RWPE1 (cell line): ENCODE measurements around the gene SLC37A3.
A peak's percentile ranks its signal among the peaks of the same experiment; 100 is the strongest.

ENCODE experiments used
- CTCF ChIA-PET: fragments of 350-600 bp; sonication (Branson Sonifier 250); formaldehyde crosslinking; extraction: SDS; loops from one replicate; lab custom pipeline; 2021; lab: Yijun Ruan, JAX
- POLR2A ChIA-PET: fragments of 400-600 bp; formaldehyde crosslinking; extraction: SDS; loops from one replicate; lab custom pipeline; 2020; ENCODE audit warnings: antibody characterized with exemption; ENCODE audit not compliant: low non-redundant PET; lab: Yijun Ruan, JAX
- DNase-seq: peaks from one replicate; pipeline ENCODE4 v3.0.0; 2012; ENCODE audit warnings: low spot score
- H3K27ac ChIP-seq: fragments of 450-650 bp; 2 replicates; pipeline ENCODE4 v1.5.1; 2017
- TF ChIP-seq, protein P1 (sequence below): fragments of 450-650 bp; conservative IDR thresholded peaks from 2 replicates; pipeline ENCODE4 v1.5.1; 2017; ENCODE audit warnings: low read depth, mild to moderate bottlenecking

Gene SLC37A3

DNA sequence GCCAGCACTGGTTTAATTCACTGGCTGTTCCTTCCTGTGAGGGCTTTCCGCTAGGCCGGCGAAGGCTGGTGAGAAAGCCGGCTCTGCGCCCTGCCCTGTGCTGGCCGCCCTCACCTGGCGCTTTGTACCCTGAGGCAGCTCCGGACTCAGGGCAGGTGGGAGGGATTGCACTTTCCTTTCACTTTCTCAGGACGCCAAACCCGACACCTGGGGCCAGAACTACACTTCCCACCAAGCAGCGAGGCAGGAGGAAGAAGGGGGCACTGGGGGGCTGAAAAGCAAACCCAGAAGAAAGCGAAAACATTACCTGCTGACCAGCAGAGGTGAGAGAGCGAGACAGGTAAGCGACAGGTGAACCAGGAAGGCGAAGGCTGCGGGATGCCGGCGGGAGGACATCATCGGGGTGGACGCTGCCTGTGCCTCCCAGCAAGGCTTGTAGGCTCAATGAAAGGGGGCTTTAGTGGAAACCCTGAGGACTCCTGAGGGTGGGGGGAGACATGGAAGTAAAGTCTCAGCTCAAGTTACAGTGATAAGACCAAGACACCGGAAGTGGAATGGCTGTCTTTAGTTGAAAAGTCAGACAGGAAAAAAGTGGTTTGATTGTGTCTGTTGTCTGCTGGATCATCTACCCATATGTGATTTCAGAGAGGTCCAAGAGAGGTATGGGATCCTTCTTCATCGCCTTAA lies 5.7 kb upstream of the SLC37A3 start, which contains the start of gene RAB19:
Gene RAB19, plus strand, starts transcription at position 181 of the 687 bp plus-strand sequence. CDS start 3,589 bp downstream, outside the sequence.
- ChIA-PET POLR2A (no interaction called here), CTCF (no interaction called here)
- no peak within 1 kb of the TSS for H3K27ac ChIP-seq
- peak; percentile 22 for DNase-seq
- TF ChIP-seq, protein P1, sequence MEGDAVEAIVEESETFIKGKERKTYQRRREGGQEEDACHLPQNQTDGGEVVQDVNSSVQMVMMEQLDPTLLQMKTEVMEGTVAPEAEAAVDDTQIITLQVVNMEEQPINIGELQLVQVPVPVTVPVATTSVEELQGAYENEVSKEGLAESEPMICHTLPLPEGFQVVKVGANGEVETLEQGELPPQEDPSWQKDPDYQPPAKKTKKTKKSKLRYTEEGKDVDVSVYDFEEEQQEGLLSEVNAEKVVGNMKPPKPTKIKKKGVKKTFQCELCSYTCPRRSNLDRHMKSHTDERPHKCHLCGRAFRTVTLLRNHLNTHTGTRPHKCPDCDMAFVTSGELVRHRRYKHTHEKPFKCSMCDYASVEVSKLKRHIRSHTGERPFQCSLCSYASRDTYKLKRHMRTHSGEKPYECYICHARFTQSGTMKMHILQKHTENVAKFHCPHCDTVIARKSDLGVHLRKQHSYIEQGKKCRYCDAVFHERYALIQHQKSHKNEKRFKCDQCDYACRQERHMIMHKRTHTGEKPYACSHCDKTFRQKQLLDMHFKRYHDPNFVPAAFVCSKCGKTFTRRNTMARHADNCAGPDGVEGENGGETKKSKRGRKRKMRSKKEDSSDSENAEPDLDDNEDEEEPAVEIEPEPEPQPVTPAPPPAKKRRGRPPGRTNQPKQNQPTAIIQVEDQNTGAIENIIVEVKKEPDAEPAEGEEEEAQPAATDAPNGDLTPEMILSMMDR: no peak

DNA sequence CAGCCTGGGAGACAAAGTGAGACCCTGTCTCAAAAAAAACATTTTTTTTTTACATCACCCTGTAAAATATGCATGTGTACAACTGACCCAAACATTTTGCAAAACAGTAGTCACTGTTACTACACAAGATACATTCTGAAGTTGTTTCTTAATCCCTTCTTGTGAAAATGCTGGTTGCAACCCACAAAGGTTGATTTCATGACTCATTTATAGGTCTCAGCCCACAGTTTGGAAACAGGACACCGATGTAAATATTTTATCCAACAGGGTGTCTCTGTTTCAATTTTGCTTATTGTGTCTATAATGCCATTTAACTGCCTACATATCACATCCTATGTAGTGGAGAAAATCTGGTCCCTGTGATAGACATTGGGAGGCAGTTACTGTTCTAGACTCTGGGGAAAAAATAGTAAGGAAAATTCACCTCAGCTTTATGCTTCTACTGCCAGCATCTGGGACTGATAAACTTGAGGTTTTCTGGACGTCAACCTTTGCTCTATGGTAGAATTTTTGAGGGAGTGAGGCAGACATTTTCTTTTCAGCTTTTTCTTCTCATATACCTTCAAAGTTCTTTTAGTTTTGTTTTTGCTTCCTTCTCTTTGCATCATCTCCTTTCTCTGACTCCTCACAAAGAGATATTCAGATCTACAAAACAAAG lies 4.0 kb upstream of the SLC37A3 start:
- H3K27ac ChIP-seq: no peak overlapping the region
- ChIA-PET CTCF (interaction anchor here (0.6 kb wide), 1 partner anchor 1171 kb away, joined by 3 read pairs; no protein-coding TSS in a partner anchor), POLR2A (no interaction called here)
- peak; percentile 21 for DNase-seq
- TF ChIP-seq, protein P1: no peak

DNA sequence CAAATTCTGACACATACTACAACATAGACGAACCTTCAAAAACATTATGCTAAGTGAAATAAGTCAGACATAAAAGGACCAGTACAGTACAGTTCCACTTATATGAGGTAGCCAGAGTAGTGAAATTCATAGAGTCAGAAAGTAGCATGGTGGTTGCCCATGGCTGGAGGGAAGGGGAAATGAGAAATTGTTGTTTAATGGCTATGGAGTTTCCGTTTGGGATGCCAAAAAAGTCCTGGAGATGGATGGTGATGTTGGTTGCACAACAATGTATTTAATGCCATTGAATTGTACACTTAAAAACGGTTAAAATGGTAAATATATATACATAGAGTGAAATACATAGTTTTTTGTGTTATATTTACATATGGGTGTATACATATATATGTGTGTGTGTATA lies 2.1 kb upstream of the SLC37A3 start:
- H3K27ac ChIP-seq: no peak overlapping the region
- TF ChIP-seq, protein P1: no peak
- ChIA-PET CTCF (no interaction called here), POLR2A (no interaction called here)
- no peak for DNase-seq

DNA sequence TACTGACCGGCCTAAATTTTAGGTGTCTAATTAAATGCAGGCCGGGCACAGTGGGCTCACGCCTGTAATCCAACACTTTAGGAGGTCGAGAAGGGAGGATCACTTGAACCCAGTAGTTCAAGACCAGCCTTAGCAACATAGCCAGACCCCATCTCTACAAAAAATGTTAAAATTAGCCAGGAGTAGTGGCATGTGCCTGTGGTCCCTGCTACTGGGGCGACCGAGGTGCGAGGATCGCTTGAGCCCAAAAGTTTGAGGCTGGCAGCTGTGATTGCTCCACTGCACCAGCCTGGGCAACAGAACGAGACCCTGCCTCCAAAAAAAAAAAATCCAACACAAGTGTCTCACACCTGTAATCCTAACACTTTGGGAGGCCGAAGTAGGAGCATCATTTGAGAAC lies 491 bp upstream of the SLC37A3 start:
- ChIA-PET POLR2A (interaction anchor here (0.7 kb wide), 1 partner anchor 140 kb away, joined by 3 read pairs; no protein-coding TSS in a partner anchor), CTCF (interaction anchor here (0.6 kb wide), 1 partner anchor 84 kb away, joined by 3 read pairs; no protein-coding TSS in a partner anchor)
- no peak overlapping the region for H3K27ac ChIP-seq
- TF ChIP-seq, protein P1: no peak
- no peak for DNase-seq

DNA sequence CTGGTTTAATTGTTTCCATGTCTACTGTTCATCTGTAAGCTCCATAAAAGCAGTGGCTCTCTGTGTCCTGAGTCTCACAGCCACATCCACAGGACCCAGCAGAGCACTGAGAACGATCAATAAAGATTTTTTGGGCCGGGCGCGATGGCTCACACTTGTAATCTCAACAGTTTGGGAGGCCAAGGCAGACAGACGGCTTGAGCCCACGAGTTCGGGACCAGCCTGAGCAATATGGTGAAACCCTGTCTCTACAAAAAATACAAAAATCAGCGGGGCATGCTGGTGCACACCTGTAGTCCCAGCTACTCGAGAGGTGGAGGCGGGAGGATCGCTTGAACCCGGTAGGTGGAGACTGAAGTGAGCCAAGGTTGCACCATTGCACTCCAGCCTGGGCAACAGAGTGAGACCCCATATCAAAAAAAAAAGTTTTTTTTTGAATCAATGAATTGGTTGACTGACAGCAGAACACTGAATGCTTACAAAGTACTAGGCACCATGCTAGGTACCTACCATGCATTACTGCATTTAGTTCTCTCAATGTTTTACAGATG lies 4.5 kb downstream of the SLC37A3 start:
- no peak for DNase-seq
- TF ChIP-seq, protein P1: no peak
- no peak overlapping the region for H3K27ac ChIP-seq
- ChIA-PET CTCF (no interaction called here), POLR2A (no interaction called here)

DNA sequence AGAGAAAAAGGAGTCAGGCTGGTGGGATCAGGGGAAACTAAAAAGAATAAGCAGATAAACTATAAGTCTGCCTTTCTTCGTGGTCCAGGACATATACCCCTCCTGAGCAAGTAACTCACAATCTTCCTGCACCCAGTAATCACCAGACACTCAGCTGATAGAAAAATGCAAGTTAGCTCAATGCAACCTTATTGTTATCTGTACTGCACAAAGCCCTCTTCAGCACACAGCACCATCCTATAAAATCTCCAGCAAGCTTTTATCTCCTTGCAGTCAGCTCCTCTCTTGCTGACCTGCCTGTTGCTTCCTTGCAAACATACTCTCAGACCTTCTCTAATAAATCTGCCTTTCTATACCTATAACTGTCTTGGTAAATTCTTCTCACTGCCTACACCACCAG lies 6.7 kb downstream of the SLC37A3 start:
- ChIA-PET POLR2A (no interaction called here), CTCF (no interaction called here)
- DNase-seq: no peak
- no peak overlapping the region for H3K27ac ChIP-seq
- TF ChIP-seq, protein P1: no peak
